B cell (primary cell): ENCODE data around the gene ARIH2.

Source experiments
- EZH2 ChIP-seq: IDR thresholded peaks from 2 replicates; pipeline ENCODE4 v1.6.1; 2012; ENCODE audit warnings: borderline replicate concordance, low read depth, mild to moderate bottlenecking, moderate library complexity, low read length; ENCODE audit not compliant: insufficient read depth, poor library complexity, severe bottlenecking
- TF ChIP-seq, protein P1 (sequence below): fragments of 200-600 bp; IDR thresholded peaks from one replicate; pipeline ENCODE4 v1.8.0; 2022; ENCODE audit warnings: antibody characterized with exemption, mild to moderate bottlenecking

DNA sequence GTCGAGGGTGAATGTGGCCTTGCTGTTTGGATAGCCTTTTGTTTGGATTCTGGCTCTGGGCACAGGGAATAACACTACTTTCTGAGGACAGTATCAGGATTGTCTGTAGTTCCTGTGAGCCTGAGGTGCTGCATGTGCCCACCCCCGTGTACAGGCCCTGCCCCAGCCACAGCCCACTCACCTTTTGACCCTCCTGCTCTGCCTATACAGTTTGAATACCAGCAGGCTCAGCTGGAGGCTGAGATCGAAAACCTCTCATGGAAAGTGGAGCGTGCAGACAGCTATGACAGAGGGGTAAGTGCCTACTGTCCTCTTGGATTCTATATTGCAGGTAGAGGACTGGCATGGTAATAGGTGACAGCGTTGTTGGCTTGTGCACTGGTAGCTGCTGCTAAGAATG, 64.0 kb downstream of the ARIH2 start:
- TF ChIP-seq, protein P1, sequence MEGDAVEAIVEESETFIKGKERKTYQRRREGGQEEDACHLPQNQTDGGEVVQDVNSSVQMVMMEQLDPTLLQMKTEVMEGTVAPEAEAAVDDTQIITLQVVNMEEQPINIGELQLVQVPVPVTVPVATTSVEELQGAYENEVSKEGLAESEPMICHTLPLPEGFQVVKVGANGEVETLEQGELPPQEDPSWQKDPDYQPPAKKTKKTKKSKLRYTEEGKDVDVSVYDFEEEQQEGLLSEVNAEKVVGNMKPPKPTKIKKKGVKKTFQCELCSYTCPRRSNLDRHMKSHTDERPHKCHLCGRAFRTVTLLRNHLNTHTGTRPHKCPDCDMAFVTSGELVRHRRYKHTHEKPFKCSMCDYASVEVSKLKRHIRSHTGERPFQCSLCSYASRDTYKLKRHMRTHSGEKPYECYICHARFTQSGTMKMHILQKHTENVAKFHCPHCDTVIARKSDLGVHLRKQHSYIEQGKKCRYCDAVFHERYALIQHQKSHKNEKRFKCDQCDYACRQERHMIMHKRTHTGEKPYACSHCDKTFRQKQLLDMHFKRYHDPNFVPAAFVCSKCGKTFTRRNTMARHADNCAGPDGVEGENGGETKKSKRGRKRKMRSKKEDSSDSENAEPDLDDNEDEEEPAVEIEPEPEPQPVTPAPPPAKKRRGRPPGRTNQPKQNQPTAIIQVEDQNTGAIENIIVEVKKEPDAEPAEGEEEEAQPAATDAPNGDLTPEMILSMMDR, result no peak
- TF ChIP-seq EZH2, result no peak
